NCI-H774 (cell line): ENCODE results near the gene ACTR1B.
"Not testable (repeated sequence)": the region's sequence is repeated elsewhere in the genome, so short reads cannot be mapped to it uniquely, and the experiment has no call there.

Experiments used
- DNase-seq: peaks from one replicate; lab custom pipeline; 2025; lab: John Stamatoyannopoulos, UW

ACTR1B gene

DNA sequence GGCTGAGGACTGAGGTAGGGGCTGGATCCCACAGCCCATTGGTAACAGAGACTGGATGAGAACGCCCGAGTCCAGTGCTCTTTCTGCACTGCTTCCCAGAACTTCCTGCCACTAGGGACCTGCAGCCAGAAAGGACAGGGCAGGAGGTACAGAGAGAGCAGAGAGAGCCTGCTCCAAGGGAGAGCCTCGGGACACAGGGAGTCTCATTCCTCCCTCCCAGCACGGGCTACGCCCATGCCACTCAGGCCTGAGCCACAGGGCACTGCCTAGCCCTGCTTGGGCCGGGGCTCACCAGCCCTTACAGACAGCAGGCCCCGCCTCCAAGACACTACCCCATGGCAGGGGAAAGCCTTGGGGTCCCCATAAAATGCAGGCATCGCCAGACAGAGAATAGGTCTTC lies 48.1 kb downstream of the ACTR1B start:
- not testable (repeated sequence) for DNase-seq

DNA sequence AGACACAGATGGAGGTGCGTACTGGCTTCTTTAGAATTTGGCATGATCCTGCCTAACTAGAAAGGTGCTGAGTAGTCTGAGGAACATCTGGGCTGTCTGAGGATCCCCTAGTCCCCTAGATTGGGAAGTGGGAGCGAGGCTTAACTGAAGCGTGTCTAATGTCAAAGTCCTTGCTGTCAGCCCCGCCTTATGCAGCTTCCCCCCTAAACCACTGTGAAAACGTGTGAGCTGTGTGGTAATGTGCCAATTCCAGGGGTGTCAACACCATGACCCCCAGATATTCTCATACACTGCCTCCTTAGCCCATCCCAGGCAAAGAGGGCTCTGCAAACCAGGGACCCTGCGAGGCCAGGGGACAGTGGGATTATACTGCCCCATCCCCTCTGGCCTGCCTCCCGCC lies 51.9 kb downstream of the ACTR1B start:
- DNase-seq, result not testable (repeated sequence)

DNA sequence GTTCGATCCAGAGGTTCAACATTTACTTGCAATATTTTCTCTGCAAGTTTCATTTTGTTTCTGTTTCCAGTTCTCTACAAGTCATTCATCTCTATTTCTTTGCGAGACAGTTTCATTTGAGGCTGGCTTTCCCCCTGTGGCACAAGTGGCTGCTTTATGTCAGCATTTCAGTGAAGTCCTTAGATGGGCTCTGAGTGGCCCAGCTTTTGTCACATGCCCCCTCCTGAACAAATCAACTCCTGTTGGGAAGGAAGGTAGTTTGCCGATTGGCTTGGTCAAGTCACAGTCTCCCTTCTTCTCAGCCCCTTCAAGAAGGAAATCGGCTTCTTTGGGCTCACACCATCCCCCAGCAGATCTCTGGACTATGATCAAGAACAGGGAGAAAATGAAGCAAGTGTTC lies 55.1 kb downstream of the ACTR1B start:
- not testable (repeated sequence) for DNase-seq
